ENCODE measurements around the gene SYNRG. TPM values are rescaled to one million over a fixed set of nuclear protein-coding genes. Genes with fewer than 3 reads are reported as not detected.

The SYNRG gene
- total and polyA plus RNA-seq, 2 of the 13 experiments (the other 11 are each of a cell fraction or from before 2014, with no cell fraction given): 7.3 to 8.7 TPM

GRCh38 chr17:37489197-37490001, 119.8 kb downstream of the SYNRG start, which contains the start of gene DUSP14 (continued):
- TF ChIP-seq, protein P1, sequence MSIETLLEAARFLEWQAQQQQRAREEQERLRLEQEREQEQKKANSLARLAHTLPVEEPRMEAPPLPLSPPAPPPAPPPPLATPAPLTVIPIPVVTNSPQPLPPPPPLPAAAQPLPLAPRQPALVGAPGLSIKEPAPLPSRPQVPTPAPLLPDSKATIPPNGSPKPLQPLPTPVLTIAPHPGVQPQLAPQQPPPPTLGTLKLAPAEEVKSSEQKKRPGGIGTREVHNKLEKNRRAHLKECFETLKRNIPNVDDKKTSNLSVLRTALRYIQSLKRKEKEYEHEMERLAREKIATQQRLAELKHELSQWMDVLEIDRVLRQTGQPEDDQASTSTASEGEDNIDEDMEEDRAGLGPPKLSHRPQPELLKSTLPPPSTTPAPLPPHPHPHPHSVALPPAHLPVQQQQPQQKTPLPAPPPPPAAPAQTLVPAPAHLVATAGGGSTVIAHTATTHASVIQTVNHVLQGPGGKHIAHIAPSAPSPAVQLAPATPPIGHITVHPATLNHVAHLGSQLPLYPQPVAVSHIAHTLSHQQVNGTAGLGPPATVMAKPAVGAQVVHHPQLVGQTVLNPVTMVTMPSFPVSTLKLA (IDR thresholded peaks at IDR 0.05): no peak
- no peak for TF ChIP-seq ZNF510 (CRISPR knock-in tag; IDR thresholded peaks at IDR 0.05; ENCODE audit: low read depth)
- no peak for TF ChIP-seq BCLAF1 (IDR thresholded peaks at IDR 0.05)
- TF ChIP-seq ZSCAN12 (CRISPR knock-in tag; IDR thresholded peaks at IDR 0.05): no peak
- TF ChIP-seq RXRA (CRISPR knock-in tag; IDR thresholded peaks at IDR 0.05): peak; percentile 26; the same call in 1 of the 2 replicates
- no peak for TF ChIP-seq PRPF4 (IDR thresholded peaks at IDR 0.05; ENCODE audit: low read depth, low read length, poor library complexity, severe bottlenecking)
- TF ChIP-seq ZNF598 (CRISPR knock-in tag; IDR thresholded peaks at IDR 0.05; ENCODE audit: borderline replicate concordance): no peak
- TF ChIP-seq DR1 (CRISPR knock-in tag; IDR thresholded peaks at IDR 0.05): no peak
- TF ChIP-seq ZNF432 (CRISPR knock-in tag; IDR thresholded peaks at IDR 0.05; ENCODE audit: borderline replicate concordance): no peak
- TF ChIP-seq ISX (CRISPR knock-in tag; conservative IDR thresholded peaks at IDR 0.05): no peak
- no peak for TF ChIP-seq ZNF530 (CRISPR knock-in tag; IDR thresholded peaks at IDR 0.05; ENCODE audit: low read depth)
- no peak; the same call in 1 of the 2 replicates for TF ChIP-seq ZNF225 (CRISPR knock-in tag; IDR thresholded peaks at IDR 0.05)
- TF ChIP-seq SNAI1 (CRISPR knock-in tag; IDR thresholded peaks at IDR 0.05; ENCODE audit: borderline replicate concordance): peak; percentile 89; the same call in 1 of the 2 replicates
- no peak for TF ChIP-seq ZBTB8A (CRISPR knock-in tag; IDR thresholded peaks at IDR 0.05; ENCODE audit: borderline replicate concordance, low read depth)
- no peak for TF ChIP-seq ZBTB49 (CRISPR knock-in tag; IDR thresholded peaks at IDR 0.05; ENCODE audit: borderline replicate concordance)
- TF ChIP-seq CCDC6 (CRISPR knock-in tag; IDR thresholded peaks at IDR 0.05): 0 out of 2 replicates have a peak, but pooled peaks have one; percentile 53
- 0 out of 2 replicates have a peak, but pooled peaks have one; percentile 58 for TF ChIP-seq ZNF557 (CRISPR knock-in tag; IDR thresholded peaks at IDR 0.05)
- no peak for TF ChIP-seq ZNF562 (CRISPR knock-in tag; IDR thresholded peaks at IDR 0.05; ENCODE audit: borderline replicate concordance)
- peak; percentile 76; the same call in 1 of the 2 replicates for TF ChIP-seq ZNF430 (CRISPR knock-in tag; IDR thresholded peaks at IDR 0.05)
- TF ChIP-seq, protein P2, sequence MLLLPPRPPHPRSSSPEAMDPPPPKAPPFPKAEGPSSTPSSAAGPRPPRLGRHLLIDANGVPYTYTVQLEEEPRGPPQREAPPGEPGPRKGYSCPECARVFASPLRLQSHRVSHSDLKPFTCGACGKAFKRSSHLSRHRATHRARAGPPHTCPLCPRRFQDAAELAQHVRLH (CRISPR knock-in tag; IDR thresholded peaks at IDR 0.05; ENCODE audit: borderline replicate concordance, low read depth): no peak; the same call in 1 of the 2 replicates
- TF ChIP-seq, protein P3, sequence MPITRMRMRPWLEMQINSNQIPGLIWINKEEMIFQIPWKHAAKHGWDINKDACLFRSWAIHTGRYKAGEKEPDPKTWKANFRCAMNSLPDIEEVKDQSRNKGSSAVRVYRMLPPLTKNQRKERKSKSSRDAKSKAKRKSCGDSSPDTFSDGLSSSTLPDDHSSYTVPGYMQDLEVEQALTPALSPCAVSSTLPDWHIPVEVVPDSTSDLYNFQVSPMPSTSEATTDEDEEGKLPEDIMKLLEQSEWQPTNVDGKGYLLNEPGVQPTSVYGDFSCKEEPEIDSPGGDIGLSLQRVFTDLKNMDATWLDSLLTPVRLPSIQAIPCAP (CRISPR knock-in tag; IDR thresholded peaks at IDR 0.05; ENCODE audit: low read depth): no peak

Measured in HepG2 (cell line).